GM12874 (cell line): ENCODE measurements around the gene ARHGAP45.

Experiments
- CTCF ChIP-seq: IDR thresholded peaks from 2 replicates; pipeline ENCODE4 v1.5.1; 2011; ENCODE audit warnings: low read depth, mild to moderate bottlenecking, control low read depth, low read length, moderate library complexity; ENCODE audit not compliant: insufficient read depth

ARHGAP45 gene

GRCh38 chr19:1055886-1056620, 10.9 kb upstream of the ARHGAP45 start:
- TF ChIP-seq CTCF: no peak

GRCh38 chr19:1057176-1057855, 9.7 kb upstream of the ARHGAP45 start:
- TF ChIP-seq CTCF: peak; percentile 52

GRCh38 chr19:1058112-1058511, 8.9 kb upstream of the ARHGAP45 start:
- no peak for TF ChIP-seq CTCF

- TF ChIP-seq CTCF: no peak
These were observed 6.3 kb upstream of the ARHGAP45 start for GRCh38 chr19:1060689-1061088.

- no peak for TF ChIP-seq CTCF
These were observed 5.0 kb upstream of the ARHGAP45 start for GRCh38 chr19:1061987-1062386.

- TF ChIP-seq CTCF: no peak
These were observed 4.5 kb upstream of the ARHGAP45 start for GRCh38 chr19:1062387-1063029.

GRCh38 chr19:1063030-1063908, 3.7 kb upstream of the ARHGAP45 start:
- TF ChIP-seq CTCF: no peak
